HG02642 (cell line): ENCODE results near the gene COL1A1.

Source experiments
- ATAC-seq: cut with Tn5 transposase; IDR thresholded peaks from one replicate; pipeline ENCODE4 v1.9.1; 2021; ENCODE audit warnings: mild to moderate bottlenecking; ENCODE audit not compliant: unreplicated experiment, poor library complexity

Gene COL1A1

GRCh38 chr17:50201276-50201854, at the start of gene COL1A1:
Gene COL1A1, minus strand, starts transcription at chr17:50201631. Its CDS starts 118 bp downstream, at chr17:50201513.
- ATAC-seq = no peak

- no peak for ATAC-seq
Observed at GRCh38 chr17:50248255-50248654, 46.8 kb upstream of the COL1A1 start.

- ATAC-seq = no peak
Observed at GRCh38 chr17:50244771-50245170, 43.3 kb upstream of the COL1A1 start.

- no peak for ATAC-seq
Observed at GRCh38 chr17:50241431-50241830, 40.0 kb upstream of the COL1A1 start.

GRCh38 chr17:50240851-50241250, 39.4 kb upstream of the COL1A1 start:
- ATAC-seq = no peak

- no peak for ATAC-seq
Observed at GRCh38 chr17:50239937-50240336, 38.5 kb upstream of the COL1A1 start.

GRCh38 chr17:50238601-50239280, 37.3 kb upstream of the COL1A1 start:
- no peak for ATAC-seq

- ATAC-seq = no peak
Observed at GRCh38 chr17:50237901-50238300, 36.5 kb upstream of the COL1A1 start.

- ATAC-seq = no peak
Observed at GRCh38 chr17:50234581-50234980, 33.1 kb upstream of the COL1A1 start.

GRCh38 chr17:50225701-50226240, 24.3 kb upstream of the COL1A1 start:
- no peak for ATAC-seq

GRCh38 chr17:50222922-50223321, 21.5 kb upstream of the COL1A1 start:
- ATAC-seq = no peak

GRCh38 chr17:50221864-50222545, 20.6 kb upstream of the COL1A1 start:
- ATAC-seq = no peak

GRCh38 chr17:50221266-50221863, 19.9 kb upstream of the COL1A1 start:
- ATAC-seq = no peak

- ATAC-seq = no peak
Observed at GRCh38 chr17:50220811-50221210, 19.4 kb upstream of the COL1A1 start.

GRCh38 chr17:50219939-50220465, 18.6 kb upstream of the COL1A1 start:
- no peak for ATAC-seq

GRCh38 chr17:50219342-50219741, 17.9 kb upstream of the COL1A1 start:
- ATAC-seq = no peak

GRCh38 chr17:50218771-50219315, 17.4 kb upstream of the COL1A1 start:
- no peak for ATAC-seq

- ATAC-seq = no peak
Observed at GRCh38 chr17:50218071-50218759, 16.8 kb upstream of the COL1A1 start.

- no peak for ATAC-seq
Observed at GRCh38 chr17:50217591-50217990, 16.2 kb upstream of the COL1A1 start.
